Hippocampal formation (tissue), 2 donors: ENCODE data around the gene ATXN1.
A peak's percentile ranks its signal among the peaks of the same experiment; 100 is the strongest.
"Not testable (repeated sequence)": the region's sequence is repeated elsewhere in the genome, so short reads cannot be mapped to it uniquely, and the experiment has no call there.

Experiments
- DNase-seq, 2 donors: peaks; one replicate each; lab custom pipeline; 2025; lab: John Stamatoyannopoulos, UW

ATXN1 gene

GRCh38 chr6:16720861-16721260 is 40.4 kb downstream of the ATXN1 start:
- DNase-seq, result no peak

DNA sequence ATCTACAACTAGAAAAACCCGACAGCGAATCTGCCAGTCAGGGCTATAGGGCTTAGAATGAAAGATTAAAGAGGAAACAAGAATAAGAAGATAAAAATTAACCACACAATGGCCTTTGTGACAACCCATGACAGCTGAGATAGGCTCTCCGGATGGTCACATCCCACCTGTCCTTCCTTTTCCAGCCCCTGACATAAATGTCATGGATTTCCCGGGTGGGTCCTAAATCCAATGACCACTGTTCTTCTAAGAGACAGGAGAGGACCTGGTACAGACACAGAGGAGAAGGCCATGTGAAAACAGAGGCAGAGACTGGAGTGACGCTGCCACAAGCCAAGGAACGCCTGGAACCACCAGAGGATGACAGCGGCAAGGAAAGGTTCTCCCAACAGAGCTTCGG is 41.8 kb downstream of the ATXN1 start:
- no peak for DNase-seq

GRCh38 chr6:16718356-16718755 is 42.9 kb downstream of the ATXN1 start:
- DNase-seq, result no peak

DNA sequence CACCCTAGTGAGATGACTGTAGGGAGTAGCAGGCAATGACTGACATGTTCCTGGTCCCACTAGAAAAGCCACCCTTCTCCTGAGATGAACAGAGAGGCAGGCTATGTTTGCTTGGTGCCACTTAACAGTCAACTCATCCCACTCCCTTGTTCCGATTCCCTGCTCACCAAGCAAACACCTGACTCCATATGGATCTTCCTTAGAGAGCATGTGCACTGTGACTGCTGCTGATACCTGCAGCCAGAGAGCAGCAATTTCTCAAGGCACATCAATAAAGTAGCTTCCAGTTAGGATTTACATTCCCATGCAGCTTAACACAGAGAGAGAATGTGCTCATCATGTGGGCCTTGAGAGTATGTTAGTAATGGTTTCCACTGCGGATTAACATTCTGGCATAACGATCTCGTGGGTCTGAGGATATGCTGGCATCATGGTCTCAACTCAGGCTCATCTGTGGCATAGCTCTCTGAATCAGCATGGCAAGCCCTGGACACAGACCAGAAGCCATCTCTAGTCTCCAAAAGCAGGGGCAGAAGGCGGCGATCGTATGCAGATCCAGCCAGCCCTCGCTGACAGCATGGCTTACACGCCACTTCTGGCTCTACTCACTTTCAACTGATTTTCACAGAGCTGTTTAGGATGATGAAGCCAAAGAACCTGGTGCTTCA is 43.9 kb downstream of the ATXN1 start:
- no peak for DNase-seq

GRCh38 chr6:16716321-16716858 is 44.9 kb downstream of the ATXN1 start:
- no peak for DNase-seq

GRCh38 chr6:16713597-16713996 is 47.7 kb downstream of the ATXN1 start:
- no peak for DNase-seq

GRCh38 chr6:16712931-16713484 is 48.3 kb downstream of the ATXN1 start:
- peak in 1 of 2 donors; percentile 42 for DNase-seq

- no peak for DNase-seq
These were observed 48.9 kb downstream of the ATXN1 start for GRCh38 chr6:16712255-16712930.

- no peak for DNase-seq
These were observed 49.6 kb downstream of the ATXN1 start for GRCh38 chr6:16711546-16712254.

- DNase-seq, result no peak
These were observed 54.1 kb downstream of the ATXN1 start for GRCh38 chr6:16706911-16707783.

- not testable (repeated sequence) for DNase-seq
These were observed 54.8 kb downstream of the ATXN1 start for GRCh38 chr6:16706491-16706890.

DNA sequence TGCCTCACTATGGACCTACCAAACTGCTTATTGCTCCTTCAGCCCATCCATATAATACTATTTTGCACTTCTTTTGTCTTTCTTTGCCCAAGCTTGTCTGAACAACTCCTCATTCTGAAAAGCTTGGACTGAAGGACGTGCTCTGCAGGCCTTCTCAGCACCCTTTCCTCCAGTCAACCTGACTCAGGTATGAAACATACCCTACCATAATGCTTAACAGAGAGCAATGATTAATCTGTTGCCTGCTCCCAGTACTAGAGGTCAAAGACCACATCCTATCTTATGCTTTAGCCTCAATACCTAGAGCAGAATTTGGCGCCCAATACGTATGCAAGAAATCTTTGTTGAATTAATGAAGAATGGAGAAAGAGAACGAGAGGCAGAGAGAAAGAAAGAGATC is 55.2 kb downstream of the ATXN1 start:
- DNase-seq, result no peak

GRCh38 chr6:16705081-16705993 is 55.9 kb downstream of the ATXN1 start:
- DNase-seq, result no peak

DNA sequence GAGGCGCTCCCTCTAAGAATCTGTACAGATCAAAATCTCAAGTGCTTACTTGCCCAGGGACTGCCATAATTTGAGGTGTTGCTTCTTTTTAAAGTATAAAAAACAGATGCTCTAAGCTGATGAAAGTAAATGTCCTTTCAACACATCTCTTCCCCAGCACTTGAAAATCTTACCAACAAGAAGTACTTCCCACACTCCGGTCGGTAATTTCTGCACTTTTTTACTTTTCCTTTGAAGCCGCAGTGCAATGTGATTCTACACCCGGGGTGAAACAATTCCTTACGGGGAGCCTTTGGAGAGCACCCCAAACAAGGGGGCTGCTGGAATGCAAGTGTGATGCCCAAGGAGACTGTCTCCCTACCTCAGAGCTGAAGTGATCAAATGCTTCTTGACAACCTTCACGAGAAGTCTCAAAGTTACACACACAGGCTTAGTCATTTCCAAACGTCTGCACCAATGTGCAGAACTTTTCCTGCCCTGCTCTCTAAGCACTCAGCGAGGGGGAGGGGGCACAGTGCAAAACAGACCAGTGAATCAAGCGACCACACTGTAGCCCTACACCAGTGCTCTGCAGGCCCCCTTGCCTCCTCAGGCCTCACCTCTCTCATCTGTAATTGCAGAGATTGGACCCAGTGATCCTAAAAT is 56.7 kb downstream of the ATXN1 start:
- no peak for DNase-seq

GRCh38 chr6:16702627-16703378 is 58.5 kb downstream of the ATXN1 start:
- DNase-seq, result not testable (repeated sequence)

DNA sequence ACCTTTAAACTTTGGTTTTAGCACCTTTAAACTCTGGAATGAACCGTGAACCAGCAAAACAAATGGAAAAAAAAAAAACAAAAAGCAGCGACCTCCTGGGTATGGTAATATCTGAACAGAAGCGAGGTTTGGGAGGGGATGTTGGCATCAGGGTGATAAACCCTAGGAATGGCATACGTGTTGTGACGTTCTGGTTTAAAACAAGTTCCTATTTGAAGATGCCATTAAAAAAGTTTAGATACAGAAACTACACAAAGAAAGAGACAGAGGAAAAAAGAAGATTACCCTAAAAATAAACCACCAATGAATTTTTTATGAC is 60.4 kb downstream of the ATXN1 start:
- DNase-seq, result no peak

DNA sequence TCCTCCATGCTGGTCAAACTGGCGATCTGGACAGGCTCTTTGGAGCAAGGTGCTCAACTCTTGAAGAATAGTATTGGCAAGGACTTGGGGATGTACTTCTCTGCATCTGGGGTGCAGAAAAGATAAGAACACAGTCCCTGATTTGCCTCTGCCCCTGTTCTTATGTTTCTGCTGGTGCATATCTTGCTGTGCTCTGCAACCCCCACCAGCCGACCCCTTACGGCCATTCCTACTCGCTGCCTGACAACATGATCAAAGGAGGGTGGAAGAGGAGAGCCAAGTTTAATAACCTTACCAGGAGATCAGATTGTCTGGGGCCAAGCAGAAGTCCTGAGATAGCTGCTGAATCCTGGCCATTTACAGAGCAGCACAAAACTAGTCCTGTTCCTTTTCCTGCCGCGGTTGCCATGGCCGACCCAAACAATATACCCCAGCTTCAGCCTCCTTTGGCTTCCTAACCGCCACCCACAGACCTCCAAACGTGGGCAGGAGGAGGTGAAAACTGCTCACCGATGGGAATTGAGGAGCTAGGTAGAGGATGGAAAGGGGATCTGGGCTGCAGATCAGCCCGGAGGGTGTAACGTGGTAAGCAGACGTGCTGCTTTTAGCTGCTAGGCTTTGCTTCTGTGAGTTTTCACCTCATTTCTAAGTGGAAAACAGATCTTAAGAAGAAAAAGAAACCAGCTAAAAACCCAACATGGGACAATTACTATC is 60.9 kb downstream of the ATXN1 start:
- DNase-seq, result peak in 1 of 2 donors; percentile 32

GRCh38 chr6:16698997-16699868 is 62.0 kb downstream of the ATXN1 start:
- peak in 1 of 2 donors; percentile 29 for DNase-seq
